Kidney epithelial cell (primary cell): ENCODE measurements around the gene CDH13. TPM values are rescaled to one million over a fixed set of nuclear protein-coding genes. Genes with fewer than 3 reads are reported as not detected.

Experiments used
- DNase-seq: peaks from one replicate; pipeline ENCODE4 v3.0.0-alpha.2; 2010; ENCODE audit warnings: low read depth
- H3K27me3 ChIP-seq: 2 replicates; pipeline ENCODE4 v1.6.0; 2011; ENCODE audit warnings: low read length; ENCODE audit not compliant: control insufficient read depth, insufficient read depth
- H3K36me3 ChIP-seq: 2 replicates; pipeline ENCODE4 v1.5.1; 2011; ENCODE audit warnings: low read length; ENCODE audit not compliant: control insufficient read depth, insufficient read depth
- H3K4me3 ChIP-seq: 2 replicates; pipeline ENCODE4 v1.5.1; 2011; ENCODE audit warnings: low read depth, mild to moderate bottlenecking, control low read depth, low read length
- total RNA-seq: library from RNA; depleted of rRNA; stranded (reverse); fragments of >200 nt; gene quantifications from 2 replicates; pipeline ENCODE4 v1.2.3, GENCODE V29; 2015
- TF ChIP-seq, protein P1 (sequence below): IDR thresholded peaks from 2 replicates; pipeline ENCODE4 v1.5.1; 2011; ENCODE audit warnings: mild to moderate bottlenecking, moderate library complexity, low read length, control low read depth, inconsistent platforms; ENCODE audit not compliant: insufficient read depth, poor library complexity, severe bottlenecking

Gene CDH13
- total RNA-seq, 1 donor from 2014 or later, result 32.8 TPM

GRCh38 chr16:82754716-82755513 lies 128.1 kb downstream of the CDH13 start:
- Histone ChIP-seq H3K27me3 (no peaks in the 10 kb centered on the region), H3K36me3 (no peaks in the 10 kb centered on the region), H3K4me3 (no peak overlapping the region)
- DNase-seq, result no peak
- TF ChIP-seq, protein P1, sequence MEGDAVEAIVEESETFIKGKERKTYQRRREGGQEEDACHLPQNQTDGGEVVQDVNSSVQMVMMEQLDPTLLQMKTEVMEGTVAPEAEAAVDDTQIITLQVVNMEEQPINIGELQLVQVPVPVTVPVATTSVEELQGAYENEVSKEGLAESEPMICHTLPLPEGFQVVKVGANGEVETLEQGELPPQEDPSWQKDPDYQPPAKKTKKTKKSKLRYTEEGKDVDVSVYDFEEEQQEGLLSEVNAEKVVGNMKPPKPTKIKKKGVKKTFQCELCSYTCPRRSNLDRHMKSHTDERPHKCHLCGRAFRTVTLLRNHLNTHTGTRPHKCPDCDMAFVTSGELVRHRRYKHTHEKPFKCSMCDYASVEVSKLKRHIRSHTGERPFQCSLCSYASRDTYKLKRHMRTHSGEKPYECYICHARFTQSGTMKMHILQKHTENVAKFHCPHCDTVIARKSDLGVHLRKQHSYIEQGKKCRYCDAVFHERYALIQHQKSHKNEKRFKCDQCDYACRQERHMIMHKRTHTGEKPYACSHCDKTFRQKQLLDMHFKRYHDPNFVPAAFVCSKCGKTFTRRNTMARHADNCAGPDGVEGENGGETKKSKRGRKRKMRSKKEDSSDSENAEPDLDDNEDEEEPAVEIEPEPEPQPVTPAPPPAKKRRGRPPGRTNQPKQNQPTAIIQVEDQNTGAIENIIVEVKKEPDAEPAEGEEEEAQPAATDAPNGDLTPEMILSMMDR, result no peak

DNA sequence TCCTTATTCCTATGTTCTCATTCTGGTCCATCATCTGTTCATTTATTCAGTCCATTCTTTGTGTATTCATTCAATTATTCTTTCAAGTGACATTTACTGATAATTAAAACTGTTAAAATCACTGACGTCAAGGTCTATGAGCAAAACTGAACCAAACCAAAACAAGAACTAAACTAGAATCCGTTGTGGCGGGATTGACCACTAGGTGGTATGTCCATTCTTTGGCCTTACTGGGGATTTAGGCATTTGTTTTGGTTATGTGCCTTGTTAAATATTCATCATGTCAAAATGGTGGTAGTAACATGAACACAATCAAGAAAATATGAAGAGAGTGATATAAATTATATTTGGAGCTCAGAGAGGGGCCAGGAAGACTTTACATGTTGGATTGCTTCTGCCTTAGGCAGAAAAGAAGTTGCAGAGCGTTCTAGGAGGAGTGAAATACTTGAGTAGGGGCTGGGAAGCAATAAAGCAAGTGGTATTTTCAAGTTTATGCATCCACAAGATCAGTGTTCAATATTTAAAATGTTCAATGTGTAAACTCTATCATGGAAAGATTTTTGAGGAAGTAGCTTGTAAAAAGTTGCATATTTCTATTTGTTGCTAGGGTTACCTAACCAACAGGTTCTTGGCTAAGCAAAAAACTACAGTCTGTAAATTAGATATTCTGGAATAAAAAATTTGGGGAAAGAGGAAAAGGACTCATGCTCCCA lies 129.0 kb downstream of the CDH13 start:
- H3K27me3 ChIP-seq, result no peaks in the 10 kb centered on the region
- TF ChIP-seq, protein P1, result peak; percentile 33
- no peak overlapping the region for H3K4me3 ChIP-seq
- H3K36me3 ChIP-seq, result no peaks in the 10 kb centered on the region
- DNase-seq, result no peak

GRCh38 chr16:82756283-82756599 lies 129.5 kb downstream of the CDH13 start:
- H3K4me3 ChIP-seq, result no peak overlapping the region
- no peak for DNase-seq
- TF ChIP-seq, protein P1, result no peak
- no peaks in the 10 kb centered on the region for H3K27me3 ChIP-seq
- no peaks in the 10 kb centered on the region for H3K36me3 ChIP-seq

DNA sequence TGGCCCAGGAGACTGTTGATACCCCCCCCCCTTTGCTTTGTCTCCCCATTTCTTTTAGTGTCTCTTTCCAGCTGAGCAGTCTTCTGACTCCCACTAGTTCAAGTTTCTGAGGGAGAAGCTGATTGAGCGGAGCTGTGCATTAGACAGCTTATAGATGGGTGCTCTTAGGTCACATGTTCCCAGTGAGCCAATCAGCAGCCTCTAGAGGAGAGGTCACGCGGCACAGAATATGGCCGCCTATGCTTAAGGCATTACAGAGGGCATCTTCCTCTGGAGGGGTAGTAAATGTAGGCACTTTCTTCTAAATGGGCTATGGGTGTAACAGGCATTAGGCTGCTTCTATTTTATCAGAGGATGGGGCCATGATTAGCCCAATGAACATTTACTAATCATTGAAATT lies 131.6 kb downstream of the CDH13 start:
- no peak for DNase-seq
- no peak overlapping the region for H3K4me3 ChIP-seq
- H3K36me3 ChIP-seq, result no peaks in the 10 kb centered on the region
- no peaks in the 10 kb centered on the region for H3K27me3 ChIP-seq
- TF ChIP-seq, protein P1, result no peak

DNA sequence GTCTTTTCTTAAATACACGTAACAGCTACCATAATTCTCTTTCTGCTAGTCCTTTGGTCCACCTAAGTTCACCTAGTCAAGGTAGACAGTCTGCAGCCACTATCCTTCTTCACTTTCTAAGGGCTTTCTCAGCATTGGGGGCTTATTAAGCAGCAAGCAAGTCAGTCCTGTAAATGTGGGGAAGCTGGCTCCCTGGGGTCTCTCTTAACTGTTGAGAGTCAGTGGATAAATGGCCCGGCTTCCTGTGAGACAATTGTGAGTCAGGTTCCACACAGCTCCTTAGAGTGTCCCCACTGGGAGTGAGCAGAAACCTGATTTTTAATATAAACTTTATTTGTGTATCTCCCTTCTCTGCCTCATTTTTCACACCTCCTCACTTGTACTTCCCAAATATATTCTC lies 132.1 kb downstream of the CDH13 start:
- TF ChIP-seq, protein P1, result no peak
- Histone ChIP-seq H3K4me3 (no peak overlapping the region), H3K36me3 (no peaks in the 10 kb centered on the region), H3K27me3 (no peaks in the 10 kb centered on the region)
- no peak for DNase-seq

GRCh38 chr16:82761236-82761635 lies 134.5 kb downstream of the CDH13 start:
- DNase-seq, result no peak
- H3K36me3 ChIP-seq, result no peaks in the 10 kb centered on the region
- TF ChIP-seq, protein P1, result no peak
- no peaks in the 10 kb centered on the region for H3K27me3 ChIP-seq
- H3K4me3 ChIP-seq, result no peak overlapping the region
